Measurements from ENCODE around the gene HELZ2.
"Not testable (repeated sequence)": the region's sequence is repeated elsewhere in the genome, so short reads cannot be mapped to it uniquely, and the experiment has no call there.

DNA sequence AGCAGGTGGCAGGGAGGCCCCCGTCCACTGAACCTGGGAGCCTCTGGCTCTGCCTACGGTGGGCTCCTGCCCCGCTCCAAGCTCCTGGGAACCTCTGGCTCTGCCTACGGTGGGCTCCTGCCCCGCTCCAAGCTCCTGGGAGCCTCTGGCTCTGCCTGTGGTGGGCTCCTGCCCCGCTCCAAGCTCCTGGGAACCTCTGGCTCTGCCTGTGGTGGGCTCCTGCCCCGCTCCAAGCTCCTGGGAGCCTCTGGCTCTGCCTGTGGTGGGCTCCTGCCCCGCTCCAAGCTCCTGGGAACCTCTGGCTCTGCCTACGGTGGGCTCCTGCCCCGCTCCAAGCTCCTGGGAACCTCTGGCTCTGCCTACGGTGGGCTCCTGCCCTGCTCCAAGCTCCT lies 3.0 kb downstream of the HELZ2 start:
- TF ChIP-seq EZH2phosphoT487 (IDR thresholded peaks at IDR 0.05; ENCODE audit: borderline replicate concordance, low read depth, low read length); CTCF (conservative IDR thresholded peaks at IDR 0.05; ENCODE audit: low read length): not testable (repeated sequence)
